H1 (cell line): ENCODE measurements around the gene MRC2. TPM values are rescaled to one million over a fixed set of nuclear protein-coding genes. Genes with fewer than 3 reads are reported as not detected.

Experiments used
- CTCF ChIA-PET: fragments of 300-600 bp; sonication (Branson Sonifier 250); formaldehyde crosslinking; loops from one replicate; lab custom pipeline; 2021; ENCODE audit not compliant: partially characterized antibody; lab: Charles Lee
- POLR2A ChIA-PET: fragments of 300-600 bp; sonication (Branson Sonifier 250); formaldehyde crosslinking; loops from one replicate; lab custom pipeline; 2021; ENCODE audit warnings: inconsistent platforms; ENCODE audit not compliant: partially characterized antibody; lab: Charles Lee
- DNase-seq, 2 experiments: peaks; one replicate each; pipeline versions ENCODE4 v3.0.0 to v3.0.0-alpha.2; 2010 to 2022; ENCODE audit warnings: low spot score in 2 of 2, low read depth in 1 of 2, mixed read lengths in 1 of 2
- FAIRE-seq: peaks from 2 replicates; lab custom pipeline; 2011; peaks lifted over from hg19 to GRCh38; lab: Jason Lieb, UNC
- H2AFZ ChIP-seq: 2 replicates; pipeline ENCODE4 v1.8.1; 2012; ENCODE audit warnings: low read length, inconsistent platforms
- H2AK5ac ChIP-seq: 2 replicates; pipeline ENCODE4 v1.6.1; 2013; ENCODE audit warnings: low read depth, low read length
- H2BK120ac ChIP-seq: replicated peaks from 2 replicates; pipeline ENCODE3; 2013; ENCODE audit warnings: low read depth, low read length, inconsistent platforms
- H2BK12ac ChIP-seq: 2 replicates; pipeline ENCODE4 v1.6.1; 2013; ENCODE audit warnings: low read depth, low read length
- H2BK15ac ChIP-seq: 2 replicates; pipeline ENCODE4 v1.6.1; 2013; ENCODE audit warnings: low read length
- H2BK20ac ChIP-seq: 2 replicates; pipeline ENCODE4 v1.6.1; 2013; ENCODE audit warnings: low read length
- H2BK5ac ChIP-seq: 2 replicates; pipeline ENCODE4 v1.6.1; 2013; ENCODE audit warnings: low read depth, low read length
- H3K14ac ChIP-seq: 2 replicates; pipeline ENCODE4 v1.6.1; 2013; ENCODE audit warnings: inconsistent platforms; ENCODE audit not compliant: insufficient read length
- H3K18ac ChIP-seq: 2 replicates; pipeline ENCODE4 v1.6.1; 2013; ENCODE audit warnings: low read length; ENCODE audit errors: extremely low read depth
- H3K23ac ChIP-seq: 2 replicates; pipeline ENCODE4 v1.6.1; 2013; ENCODE audit warnings: inconsistent platforms; ENCODE audit not compliant: insufficient read length
- H3K23me2 ChIP-seq: 2 replicates; pipeline ENCODE4 v1.6.1; 2013; ENCODE audit warnings: low read depth, low read length
- H3K27ac ChIP-seq: 2 replicates; pipeline ENCODE4 v1.6.1; 2011; ENCODE audit warnings: low read depth, low read length, inconsistent platforms
- H3K27me3 ChIP-seq, 4 experiments: replicated peaks in 1 of 4; 1 replicate in 1 of 4; 2 replicates in 3 of 4; pipeline versions ENCODE4 v1.6.1 to v1.8.1; 2011 to 2013; ENCODE audit warnings: low read length in 3 of 4, mild to moderate bottlenecking in 3 of 4, inconsistent platforms in 2 of 4, mixed read lengths in 2 of 4, moderate library complexity in 1 of 4; ENCODE audit not compliant: control insufficient read depth in 3 of 4, insufficient read depth in 3 of 4; ENCODE audit errors: extremely low read depth in 1 of 4
- H3K36me3 ChIP-seq, 4 experiments: 2 replicates each; pipeline versions ENCODE4 v1.6.1 to v1.8.1; 2011 to 2013; ENCODE audit warnings: mild to moderate bottlenecking in 4 of 4, low read length in 3 of 4, moderate library complexity in 2 of 4, control low read depth in 1 of 4, inconsistent platforms in 1 of 4; ENCODE audit not compliant: insufficient read depth in 4 of 4, control insufficient read depth in 2 of 4
- H3K4ac ChIP-seq: replicated peaks from 2 replicates; pipeline ENCODE3; 2013; ENCODE audit warnings: low read length, low read depth, mixed read lengths, inconsistent platforms; ENCODE audit not compliant: insufficient read length
- H3K4me1 ChIP-seq, 4 experiments: replicated peaks in 1 of 4; 1 replicate in 1 of 4; 2 replicates in 3 of 4; pipeline versions ENCODE4 v1.6.1 to v1.8.1; 2011 to 2013; ENCODE audit warnings: low read length in 3 of 4, inconsistent platforms in 2 of 4, mixed read lengths in 1 of 4; ENCODE audit not compliant: insufficient read depth in 4 of 4, control insufficient read depth in 3 of 4
- H3K4me2 ChIP-seq, 2 experiments: 2 replicates each; pipeline versions ENCODE4 v1.6.1 to v1.8.1; 2011 to 2013; ENCODE audit warnings: low read depth in 2 of 2, low read length in 2 of 2, control low read depth in 1 of 2, inconsistent platforms in 1 of 2, mild to moderate bottlenecking in 1 of 2; ENCODE audit not compliant: insufficient read depth in 1 of 2
- H3K4me3 ChIP-seq, 4 experiments: fragments of 200-600, 300-600 bp in 1 of 4; sonication (generic), shearing (Covaris generic), sonication (Bioruptor Twin) in 1 of 4; 2 replicates each; pipeline versions ENCODE4 v1.5.1 to v1.8.1; 2011 to 2016; ENCODE audit warnings: low read length in 4 of 4, low read depth in 3 of 4, control low read depth in 2 of 4, inconsistent platforms in 2 of 4, mild to moderate bottlenecking in 2 of 4, mixed read lengths in 1 of 4, moderate library complexity in 1 of 4; ENCODE audit not compliant: insufficient read depth in 2 of 4; ENCODE audit errors: extremely low read depth in 1 of 4
- H3K56ac ChIP-seq: replicated peaks from 2 replicates; pipeline ENCODE3; 2013; ENCODE audit warnings: low read depth, mild to moderate bottlenecking, mixed read lengths, low read length, inconsistent platforms; ENCODE audit not compliant: insufficient read length
- H3K79me1 ChIP-seq: 2 replicates; pipeline ENCODE4 v1.6.1; 2013; ENCODE audit warnings: low read depth, low read length, control low read depth
- H3K79me2 ChIP-seq, 2 experiments: 2 replicates each; pipeline versions ENCODE4 v1.6.1 to v1.8.1; 2012 to 2013; ENCODE audit warnings: low read length in 2 of 2, mild to moderate bottlenecking in 2 of 2, inconsistent platforms in 1 of 2; ENCODE audit not compliant: insufficient read depth in 2 of 2, control insufficient read depth in 1 of 2
- H3K9ac ChIP-seq, 4 experiments: replicated peaks in 1 of 4; 1 replicate in 1 of 4; 2 replicates in 3 of 4; pipeline versions ENCODE4 v1.6.1 to v1.8.1; 2011 to 2013; ENCODE audit warnings: low read depth in 3 of 4, low read length in 3 of 4, control low read depth in 2 of 4, mild to moderate bottlenecking in 2 of 4, moderate library complexity in 2 of 4, inconsistent platforms in 1 of 4; ENCODE audit errors: extremely low read depth in 1 of 4
- H3K9me3 ChIP-seq, 2 experiments: 2 replicates each; pipeline versions ENCODE4 v1.6.1 to v1.8.1; 2012 to 2013; ENCODE audit warnings: mild to moderate bottlenecking in 2 of 2, moderate library complexity in 2 of 2, control low read depth in 1 of 2, inconsistent platforms in 1 of 2, low read depth in 1 of 2, low read length in 1 of 2, mixed read lengths in 1 of 2; ENCODE audit not compliant: insufficient read depth in 2 of 2
- H4K20me1 ChIP-seq, 2 experiments: replicated peaks in 1 of 2; 2 replicates each; pipeline versions ENCODE3 to v1.8.1; 2011 to 2013; ENCODE audit warnings: inconsistent platforms in 2 of 2, low read length in 2 of 2, mild to moderate bottlenecking in 1 of 2; ENCODE audit not compliant: insufficient read depth in 2 of 2, control insufficient read depth in 1 of 2
- H4K5ac ChIP-seq: 2 replicates; pipeline ENCODE4 v1.6.1; 2013; ENCODE audit warnings: low read length, low read depth, mixed read lengths, inconsistent platforms; ENCODE audit not compliant: insufficient read length
- H4K8ac ChIP-seq: 2 replicates; pipeline ENCODE4 v1.8.0; 2013; ENCODE audit warnings: mild to moderate bottlenecking, moderate library complexity, low read length, inconsistent platforms; ENCODE audit not compliant: insufficient read depth; ENCODE audit errors: extremely low read depth
- H4K91ac ChIP-seq: replicated peaks from 2 replicates; pipeline ENCODE3; 2013; ENCODE audit warnings: low read length, mixed read lengths, inconsistent platforms; ENCODE audit not compliant: insufficient read length
- MAFK ChIP-seq: IDR thresholded peaks from 2 replicates; pipeline ENCODE4 v1.6.1; 2012; ENCODE audit warnings: low read depth, mild to moderate bottlenecking, improper control_type of control experiment, low read length
- POLR2A ChIP-seq, 2 experiments: IDR thresholded peaks; 1 replicate in 1 of 2; 2 replicates in 1 of 2; pipeline ENCODE4 v1.6.1; 2011; ENCODE audit warnings: low read depth in 2 of 2, low read length in 2 of 2, mild to moderate bottlenecking in 2 of 2; ENCODE audit errors: control extremely low read depth in 1 of 2
- RAD21 ChIP-seq, 2 experiments: IDR thresholded peaks in 1 of 2; conservative IDR thresholded peaks in 1 of 2; 2 replicates each; pipeline ENCODE4 v1.6.1; 2011; ENCODE audit warnings: low read depth in 2 of 2, low read length in 2 of 2, improper control_type of control experiment in 1 of 2, inconsistent platforms in 1 of 2, mild to moderate bottlenecking in 1 of 2, moderate library complexity in 1 of 2
- WGBS, 2 experiments: shearing (Covaris generic) in 1 of 2; methylation state at CpG; one replicate each; pipeline versions ENCODE4 v1.1.6 to v1.1.7; 2013 to 2015; ENCODE audit warnings: low lambda C conversion rate in 2 of 2, mixed read lengths in 2 of 2, inconsistent platforms in 1 of 2, low coverage in 1 of 2, missing lambda C conversion rate in 1 of 2; ENCODE audit not compliant: insufficient replicate concordance in 2 of 2, insufficient coverage in 1 of 2, insufficient read length in 1 of 2; ENCODE audit errors: extremely low coverage in 1 of 2, missing lambda C conversion rate in 1 of 2; 5-methylcytosine and 5-hydroxymethylcytosine counted together
- polyA plus RNA-seq, 7 experiments: library from polyadenylated mRNA; depleted of rRNA in 3 of 7; stranded (reverse) in 5 of 7; unstranded in 2 of 7; fragments of >200 nt in 5 of 7; fragments of 200-250 nt in 2 of 7; gene quantifications; 1 replicate in 5 of 7; 2 replicates in 1 of 7; 4 replicates in 1 of 7; pipeline versions ENCODE4 v1.2.1 to v1.2.3, GENCODE V29; 2011 to 2013; ENCODE audit warnings: missing spikeins in 2 of 7, mixed read lengths in 2 of 7
- total RNA-seq: library from RNA; stranded (reverse); fragmentation: NEBNext Ultra II Directional; extraction: Animal tissue kit (Norgen Biotek cat#: 25700); gene quantifications from 2 replicates; pipeline ENCODE4 v1.2.1, GENCODE V29; 2021
- TF ChIP-seq, protein P1 (sequence below), 3 experiments: IDR thresholded peaks; 1 replicate in 2 of 3; 2 replicates in 1 of 3; pipeline versions ENCODE4 v1.5.1 to v1.6.1; 2011; ENCODE audit warnings: low read length in 3 of 3, mild to moderate bottlenecking in 3 of 3, inconsistent platforms in 2 of 3, low read depth in 1 of 3, moderate library complexity in 1 of 3; ENCODE audit not compliant: insufficient read depth in 1 of 3; ENCODE audit errors: control extremely low read depth in 1 of 3

The MRC2 gene
- total and polyA plus RNA-seq, 2 of the 8 experiments (the other 6 are each of a cell fraction or from before 2014, with no cell fraction given) = 7.0 to 24.2 TPM

DNA sequence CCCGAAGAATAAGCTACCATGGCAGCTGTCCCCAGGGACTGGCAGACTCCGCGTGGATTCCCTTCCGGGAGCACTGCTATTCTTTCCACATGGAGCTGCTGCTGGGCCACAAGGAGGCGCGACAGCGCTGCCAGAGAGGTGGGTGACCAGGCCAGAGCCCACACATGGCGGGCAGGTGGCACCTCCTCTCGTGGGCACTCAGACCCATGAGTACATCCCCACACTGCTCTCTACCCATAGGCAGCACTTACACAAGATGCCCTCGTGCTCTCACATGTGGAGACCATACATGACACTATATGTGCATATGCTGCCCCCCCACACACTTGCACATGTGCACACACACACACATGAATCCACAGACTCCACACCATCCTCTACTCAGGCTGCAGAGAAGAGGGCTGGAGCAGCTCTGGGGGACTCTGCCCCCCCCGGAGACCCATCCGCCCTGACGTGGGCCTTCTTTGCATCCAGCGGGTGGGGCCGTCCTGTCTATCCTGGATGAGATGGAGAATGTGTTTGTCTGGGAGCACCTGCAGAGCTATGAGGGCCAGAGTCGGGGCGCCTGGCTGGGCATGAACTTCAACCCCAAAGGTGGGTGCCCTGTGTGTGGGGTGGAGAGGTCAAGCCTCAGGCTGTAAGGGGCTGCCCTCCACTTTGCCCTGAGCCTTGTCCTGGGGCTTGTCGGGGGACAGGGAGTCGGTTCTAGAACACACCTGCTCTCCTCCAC is 62.9 kb downstream of the MRC2 start:
- Histone ChIP-seq H2BK15ac (no peak overlapping the region), H3K4me3 (no peak overlapping the region), H2BK120ac (no peak overlapping the region), H2AK5ac (no peak overlapping the region), H3K4ac (no peak overlapping the region), H3K9me3 (peaks cover 0 to 3% of the 10 kb centered on the region in 2 experiments; a peak in 1 of 4 replicates), H3K4me1 (peaks cover 0 to 5% (median 0%) of the 10 kb centered on the region in 4 experiments; a peak in 3 of 7 replicates), H4K20me1 (peaks cover 0 to 1% of the 10 kb centered on the region in 2 experiments), H4K8ac (no peak overlapping the region), H3K18ac (no peak overlapping the region), H3K9ac (no peak overlapping the region), H3K56ac (no peak overlapping the region), H4K5ac (no peak overlapping the region), H3K23me2 (no peaks in the 10 kb centered on the region; the same call in 1 of the 2 replicates), H2BK20ac (no peak overlapping the region), H3K79me2 (no peaks in the 10 kb centered on the region), H3K14ac (no peak overlapping the region), H3K4me2 (no peak overlapping the region), H3K79me1 (no peaks in the 10 kb centered on the region), H4K91ac (no peak overlapping the region), H3K23ac (no peak overlapping the region), H3K36me3 (no peaks in the 10 kb centered on the region), H3K27ac (no peak overlapping the region), H2BK5ac (no peak overlapping the region), H2BK12ac (no peak overlapping the region), H2AFZ (no peak overlapping the region), H3K27me3 (no peaks in the 10 kb centered on the region)
- ChIA-PET CTCF (interaction anchor here (1.0 to 7.0 kb wide), 9 partner anchors 9 to 717 kb away, joined by 3 to 68 read pairs (median 4); partner anchors contain the start of gene TANC2), POLR2A (interaction anchor here (1.0 kb wide), 1 partner anchor 9 kb away, joined by 3 read pairs; no protein-coding TSS in a partner anchor)
- TF ChIP-seq RAD21 (IDR thresholded peaks at IDR 0.05 in 1 of 2, conservative IDR thresholded peaks at IDR 0.05 in 1 of 2; ENCODE audit: low read depth in 2 of 2, low read length in 2 of 2) = peak; percentile 45 to 50
- TF ChIP-seq POLR2A (IDR thresholded peaks at IDR 0.05; ENCODE audit: control extremely low read depth in 1 of 2, low read depth in 2 of 2, low read length in 2 of 2) = no peak
- no peak for TF ChIP-seq MAFK
- TF ChIP-seq, protein P1, sequence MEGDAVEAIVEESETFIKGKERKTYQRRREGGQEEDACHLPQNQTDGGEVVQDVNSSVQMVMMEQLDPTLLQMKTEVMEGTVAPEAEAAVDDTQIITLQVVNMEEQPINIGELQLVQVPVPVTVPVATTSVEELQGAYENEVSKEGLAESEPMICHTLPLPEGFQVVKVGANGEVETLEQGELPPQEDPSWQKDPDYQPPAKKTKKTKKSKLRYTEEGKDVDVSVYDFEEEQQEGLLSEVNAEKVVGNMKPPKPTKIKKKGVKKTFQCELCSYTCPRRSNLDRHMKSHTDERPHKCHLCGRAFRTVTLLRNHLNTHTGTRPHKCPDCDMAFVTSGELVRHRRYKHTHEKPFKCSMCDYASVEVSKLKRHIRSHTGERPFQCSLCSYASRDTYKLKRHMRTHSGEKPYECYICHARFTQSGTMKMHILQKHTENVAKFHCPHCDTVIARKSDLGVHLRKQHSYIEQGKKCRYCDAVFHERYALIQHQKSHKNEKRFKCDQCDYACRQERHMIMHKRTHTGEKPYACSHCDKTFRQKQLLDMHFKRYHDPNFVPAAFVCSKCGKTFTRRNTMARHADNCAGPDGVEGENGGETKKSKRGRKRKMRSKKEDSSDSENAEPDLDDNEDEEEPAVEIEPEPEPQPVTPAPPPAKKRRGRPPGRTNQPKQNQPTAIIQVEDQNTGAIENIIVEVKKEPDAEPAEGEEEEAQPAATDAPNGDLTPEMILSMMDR (IDR thresholded peaks at IDR 0.05; ENCODE audit: control extremely low read depth in 1 of 3, insufficient read depth in 1 of 3, low read depth in 1 of 3, low read length in 3 of 3) = peak; percentile 23 to 36 (median 27)
- FAIRE-seq (no peak), DNase-seq (no peak)
- WGBS, 2 experiments = 91% methylated on average over 15 of the region's 19 CpGs; no CpG with 5 or more reads in 1 of the 2 experiments
